MCF 10A (cell line): Measurements from ENCODE around the gene FRAS1. TPM values are rescaled to one million over a fixed set of nuclear protein-coding genes. Genes with fewer than 3 reads are reported as not detected.
"Not testable (repeated sequence)": the region's sequence is repeated elsewhere in the genome, so short reads cannot be mapped to it uniquely, and the experiment has no call there.

Source experiments
- BruUV-seq: library from RNA; stranded (reverse); fragments of 400-500 nt; replicated peaks from 2 replicates; lab custom pipeline; 2021; lab: Mats Ljungman, UMichigan
- CTCF ChIA-PET: fragments of 300-600 bp; sonication (Branson Sonifier 250); formaldehyde crosslinking; extraction: SDS; loops from one replicate; lab custom pipeline; 2021; ENCODE audit warnings: antibody characterized with exemption, inconsistent platforms; lab: Yijun Ruan, JAX
- POLR2A ChIA-PET: fragments of 300-600, 350-650 bp; sonication (Branson Sonifier 250); formaldehyde crosslinking; extraction: SDS; loops from one replicate; lab custom pipeline; 2020; ENCODE audit warnings: antibody characterized with exemption, inconsistent platforms; lab: Yijun Ruan, JAX
- DNase-seq: peaks from one replicate; pipeline ENCODE4 v3.0.0-alpha.2; 2018; ENCODE audit not compliant: unreplicated experiment
- H3K27ac Mint-ChIP-seq: one replicate; pipeline ENCODE4 v1.8.0; 2022; ENCODE audit warnings: mild to moderate bottlenecking, low read depth, mixed read lengths; ENCODE audit not compliant: unreplicated experiment
- H3K27me3 Mint-ChIP-seq: one replicate; pipeline ENCODE4 v1.8.0; 2022; ENCODE audit warnings: mixed read lengths; ENCODE audit not compliant: insufficient read depth, unreplicated experiment
- H3K36me3 Mint-ChIP-seq: one replicate; pipeline ENCODE4 v1.8.0; 2022; ENCODE audit warnings: mild to moderate bottlenecking, moderate library complexity, mixed read lengths; ENCODE audit not compliant: insufficient read depth, unreplicated experiment
- H3K4me1 Mint-ChIP-seq: one replicate; pipeline ENCODE4 v1.8.0; 2022; ENCODE audit warnings: mixed read lengths; ENCODE audit not compliant: insufficient read depth, unreplicated experiment
- H3K4me3 Mint-ChIP-seq: one replicate; pipeline ENCODE4 v1.8.0; 2022; ENCODE audit warnings: mild to moderate bottlenecking, moderate library complexity, mixed read lengths; ENCODE audit not compliant: unreplicated experiment
- H3K9me3 Mint-ChIP-seq: one replicate; pipeline ENCODE4 v1.8.0; 2022; ENCODE audit warnings: mixed read lengths; ENCODE audit not compliant: unreplicated experiment
- intact Hi-C: fragments of 100-400 bp; cut with micrococcal nuclease; formaldehyde crosslinking; loops from 2 replicates; pipeline ENCODE4 v1.14.1; 2022
- total RNA-seq: library from RNA; stranded (reverse); gene quantifications from 2 replicates; pipeline ENCODE4 v1.2.3, GENCODE V29; 2022
- TF ChIP-seq, protein P1 (sequence below): fragments of 200-600 bp; IDR thresholded peaks from one replicate; pipeline ENCODE4 v1.8.0; 2022; ENCODE audit warnings: antibody characterized with exemption, mild to moderate bottlenecking; ENCODE audit not compliant: unreplicated experiment

Gene FRAS1
- total RNA-seq, 1 experiment from 2014 or later, result 2.0 TPM

DNA sequence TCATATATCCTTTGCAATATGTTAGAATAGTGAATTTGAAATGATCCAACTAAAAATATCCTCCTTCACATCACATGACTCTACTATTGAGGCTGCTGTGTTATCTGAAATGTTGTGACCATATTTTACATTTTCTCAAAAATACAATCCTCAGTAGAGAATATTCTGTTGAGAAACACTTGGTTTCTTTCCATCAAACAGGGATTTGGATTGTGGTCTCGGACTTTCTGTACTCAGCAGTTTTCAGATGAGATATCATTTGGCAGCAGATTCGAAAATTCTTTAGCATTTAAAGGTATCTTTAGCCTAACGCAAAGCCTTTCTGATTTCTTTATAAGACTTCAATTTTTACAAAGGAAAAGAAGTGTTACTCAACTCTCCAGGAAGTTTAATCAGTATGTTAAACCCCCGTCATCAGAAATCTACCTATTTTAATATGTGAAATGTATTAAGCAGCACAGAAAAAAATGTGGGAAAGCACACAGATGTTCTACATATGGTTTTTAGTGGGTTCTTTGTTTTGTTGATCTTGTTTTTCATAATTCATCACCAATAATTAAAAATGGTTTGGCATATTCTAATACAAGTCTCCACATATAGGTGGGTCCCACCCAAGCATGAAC, 439.0 kb downstream of the FRAS1 start:
- CTCF ChIA-PET, result no interaction called here
- Mint-ChIP-seq H3K27ac (no peak overlapping the region), H3K27me3 (no peaks in the 10 kb centered on the region), H3K36me3 (no peaks in the 10 kb centered on the region), H3K9me3 (no peaks in the 10 kb centered on the region), H3K4me1 (no peaks in the 10 kb centered on the region), H3K4me3 (no peak overlapping the region)
- intact Hi-C loops, result no loop called here
- no TSS peak for BruUV-seq
- POLR2A ChIA-PET, result no interaction called here
- no peak for DNase-seq
- TF ChIP-seq, protein P1, sequence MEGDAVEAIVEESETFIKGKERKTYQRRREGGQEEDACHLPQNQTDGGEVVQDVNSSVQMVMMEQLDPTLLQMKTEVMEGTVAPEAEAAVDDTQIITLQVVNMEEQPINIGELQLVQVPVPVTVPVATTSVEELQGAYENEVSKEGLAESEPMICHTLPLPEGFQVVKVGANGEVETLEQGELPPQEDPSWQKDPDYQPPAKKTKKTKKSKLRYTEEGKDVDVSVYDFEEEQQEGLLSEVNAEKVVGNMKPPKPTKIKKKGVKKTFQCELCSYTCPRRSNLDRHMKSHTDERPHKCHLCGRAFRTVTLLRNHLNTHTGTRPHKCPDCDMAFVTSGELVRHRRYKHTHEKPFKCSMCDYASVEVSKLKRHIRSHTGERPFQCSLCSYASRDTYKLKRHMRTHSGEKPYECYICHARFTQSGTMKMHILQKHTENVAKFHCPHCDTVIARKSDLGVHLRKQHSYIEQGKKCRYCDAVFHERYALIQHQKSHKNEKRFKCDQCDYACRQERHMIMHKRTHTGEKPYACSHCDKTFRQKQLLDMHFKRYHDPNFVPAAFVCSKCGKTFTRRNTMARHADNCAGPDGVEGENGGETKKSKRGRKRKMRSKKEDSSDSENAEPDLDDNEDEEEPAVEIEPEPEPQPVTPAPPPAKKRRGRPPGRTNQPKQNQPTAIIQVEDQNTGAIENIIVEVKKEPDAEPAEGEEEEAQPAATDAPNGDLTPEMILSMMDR, result no peak

DNA sequence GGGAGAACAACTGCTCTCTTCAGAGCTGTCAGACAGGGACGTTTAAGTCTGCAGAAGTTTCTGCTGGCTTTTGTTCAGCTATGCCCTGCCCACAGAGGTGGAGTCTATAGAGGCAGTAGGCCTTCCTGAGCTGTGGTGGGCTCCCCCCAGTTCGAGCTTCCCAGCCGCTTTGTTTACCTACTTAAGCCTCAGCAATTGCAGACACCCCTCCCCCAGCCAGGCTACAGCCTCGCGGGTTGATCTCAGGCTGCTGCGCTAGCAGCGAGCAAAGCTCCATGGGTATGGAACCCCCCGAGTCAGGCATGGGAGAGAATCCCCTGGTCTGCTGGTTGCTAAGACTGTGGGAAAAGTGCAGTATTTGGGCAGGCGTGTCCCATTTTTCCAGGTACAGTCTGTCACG, 449.1 kb downstream of the FRAS1 start:
- BruUV-seq, H3K27me3 Mint-ChIP-seq, DNase-seq, H3K27ac Mint-ChIP-seq, POLR2A ChIA-PET, H3K36me3 Mint-ChIP-seq, H3K4me3 Mint-ChIP-seq, intact Hi-C loops, H3K4me1 Mint-ChIP-seq, H3K9me3 Mint-ChIP-seq: not testable (repeated sequence)
- CTCF ChIA-PET, result interaction anchor here (0.6 kb wide), 2 partner anchors 17 to 449 kb away, joined by 3 read pairs; partner anchors contain the start of gene FRAS1

DNA sequence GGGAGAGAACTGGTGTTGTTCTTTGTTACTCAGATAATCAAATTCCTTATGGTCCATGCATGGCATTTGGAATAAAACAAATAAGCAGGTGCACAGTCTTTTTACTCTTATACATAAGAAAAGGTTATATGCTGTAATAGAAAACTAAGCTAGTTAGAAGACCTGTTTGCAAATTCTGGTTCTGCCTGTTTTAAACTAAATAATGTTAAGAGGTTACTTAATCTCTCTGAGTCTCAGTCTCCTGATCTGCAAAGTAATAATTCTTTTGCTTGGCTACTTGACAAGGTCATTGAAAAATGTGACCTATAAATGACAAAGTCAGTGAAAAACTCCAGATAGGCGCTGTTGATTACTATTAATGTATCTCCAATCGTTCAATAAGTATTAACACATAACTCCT, 451.9 kb downstream of the FRAS1 start:
- TF ChIP-seq, protein P1, result no peak
- DNase-seq, result no peak
- no peak overlapping the region for H3K4me3 Mint-ChIP-seq
- H3K4me1 Mint-ChIP-seq, result no peaks in the 10 kb centered on the region
- ChIA-PET CTCF (no interaction called here), POLR2A (no interaction called here)
- H3K27me3 Mint-ChIP-seq, result no peaks in the 10 kb centered on the region
- intact Hi-C loops, result no loop called here
- H3K9me3 Mint-ChIP-seq, result no peaks in the 10 kb centered on the region
- no peak overlapping the region for H3K27ac Mint-ChIP-seq
- no TSS peak for BruUV-seq
- no peaks in the 10 kb centered on the region for H3K36me3 Mint-ChIP-seq

DNA sequence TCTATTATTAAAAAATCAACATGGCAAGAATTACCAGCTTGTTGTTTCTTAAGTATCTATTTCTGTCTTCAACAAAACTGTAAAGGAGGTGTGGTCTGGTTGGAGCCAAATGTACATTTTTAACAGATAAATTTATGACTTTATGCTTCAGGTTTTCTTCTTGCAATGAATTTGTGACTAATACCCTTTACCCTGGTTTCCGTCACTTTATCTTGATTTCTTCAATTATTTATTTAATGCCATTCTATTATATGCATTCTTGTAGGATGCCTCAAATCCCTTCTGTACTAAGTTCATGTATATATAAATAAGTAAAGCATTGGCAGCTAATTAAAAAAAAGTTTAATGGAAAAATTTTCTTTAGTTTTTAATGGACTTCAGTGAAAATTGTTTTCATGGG, 453.0 kb downstream of the FRAS1 start:
- Mint-ChIP-seq H3K4me1 (no peaks in the 10 kb centered on the region), H3K4me3 (no peak overlapping the region), H3K36me3 (no peaks in the 10 kb centered on the region), H3K27me3 (no peaks in the 10 kb centered on the region), H3K27ac (no peak overlapping the region), H3K9me3 (no peaks in the 10 kb centered on the region)
- CTCF ChIA-PET, result interaction anchor here (0.5 to 0.6 kb wide), 2 partner anchors 68 to 533 kb away, joined by 3 to 4 read pairs; no protein-coding TSS in a partner anchor
- intact Hi-C loops, result no loop called here
- POLR2A ChIA-PET, result no interaction called here
- no peak for DNase-seq
- TF ChIP-seq, protein P1, result no peak
- BruUV-seq, result no TSS peak

DNA sequence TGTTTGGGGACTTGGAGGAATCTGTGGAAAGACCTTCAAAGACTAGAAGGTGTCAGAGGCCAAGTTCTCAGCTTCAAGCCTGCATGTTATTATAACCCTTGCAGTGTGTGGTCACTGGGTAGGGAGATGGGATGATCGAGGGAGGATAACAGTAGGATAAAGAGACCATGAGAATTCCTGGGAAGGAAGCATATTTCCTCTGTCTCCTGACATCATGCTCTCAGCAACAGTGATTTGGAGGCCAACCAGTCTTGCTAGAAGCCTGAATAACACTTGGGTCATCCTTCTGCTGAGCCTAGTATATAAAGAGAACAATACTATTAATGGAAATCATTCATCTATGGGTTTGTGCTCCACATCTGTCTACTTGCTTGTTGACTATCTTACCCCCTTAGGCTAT, 453.6 kb downstream of the FRAS1 start:
- intact Hi-C loops, result no loop called here
- Mint-ChIP-seq H3K36me3 (no peaks in the 10 kb centered on the region), H3K4me1 (no peaks in the 10 kb centered on the region), H3K4me3 (no peak overlapping the region), H3K9me3 (no peaks in the 10 kb centered on the region), H3K27ac (no peak overlapping the region), H3K27me3 (no peaks in the 10 kb centered on the region)
- TF ChIP-seq, protein P1, result no peak
- ChIA-PET CTCF (no interaction called here), POLR2A (no interaction called here)
- no TSS peak for BruUV-seq
- no peak for DNase-seq
